Measurements from ENCODE around the gene HSD17B11. TPM values are rescaled to one million over a fixed set of nuclear protein-coding genes. Genes with fewer than 3 reads are reported as not detected.

Gene HSD17B11
- total and polyA plus RNA-seq, 2 of the 8 experiments (the other 6 are each of a cell fraction or from before 2014, with no cell fraction given), result 6.0 to 9.0 TPM

- no peak for TF ChIP-seq JUN (IDR thresholded peaks at IDR 0.05; ENCODE audit: low read depth, low read length)
- no peak for TF ChIP-seq USF2 (IDR thresholded peaks at IDR 0.05; ENCODE audit: low read length)
- no peak for TF ChIP-seq MAFK (IDR thresholded peaks at IDR 0.05; ENCODE audit: low read depth, low read length)
- no peak for TF ChIP-seq HDAC2 (IDR thresholded peaks at IDR 0.05; ENCODE audit: borderline replicate concordance in 1 of 2, low read depth in 2 of 2, low read length in 2 of 2)
- TF ChIP-seq BACH1 (IDR thresholded peaks at IDR 0.05; ENCODE audit: low read length), result no peak
Observed at GRCh38 chr4:87382931-87383330, 8.1 kb downstream of the HSD17B11 start (continued).

Data from H1 (cell line).